WTC11 (cell line): ENCODE measurements around the gene DDX46.

Experiments
- CBFB ChIP-seq: sonication (generic); formaldehyde crosslinking; IDR thresholded peaks from 2 replicates; pipeline ENCODE4 v1.8.1; 2022; ENCODE audit warnings: mild to moderate bottlenecking, low read depth, missing genetic modification reagents
- CTCF ChIP-seq: fragments of 200-600 bp; IDR thresholded peaks from 2 replicates; pipeline ENCODE4 v1.8.0; 2022; ENCODE audit warnings: antibody characterized with exemption
- ELF4 ChIP-seq: sonication (generic); formaldehyde crosslinking; IDR thresholded peaks from 2 replicates; pipeline ENCODE4 v1.8.1; 2022; ENCODE audit warnings: low read depth, mild to moderate bottlenecking, moderate library complexity, missing genetic modification reagents
- FOXP1 ChIP-seq: sonication (generic); formaldehyde crosslinking; IDR thresholded peaks from 2 replicates; pipeline ENCODE4 v1.8.0; 2022; ENCODE audit warnings: missing genetic modification reagents, mild to moderate bottlenecking, moderate library complexity, borderline replicate concordance
- HMGXB4 ChIP-seq: sonication (generic); formaldehyde crosslinking; IDR thresholded peaks from 2 replicates; pipeline ENCODE4 v1.8.1; 2023; ENCODE audit warnings: mild to moderate bottlenecking, moderate library complexity, missing genetic modification reagents
- IRF2 ChIP-seq: sonication (generic); formaldehyde crosslinking; IDR thresholded peaks from 2 replicates; pipeline ENCODE4 v1.8.0; 2022; ENCODE audit warnings: low read depth, missing genetic modification reagents, borderline replicate concordance
- MLX ChIP-seq: sonication (generic); formaldehyde crosslinking; IDR thresholded peaks from 2 replicates; pipeline ENCODE4 v1.8.1; 2023; ENCODE audit warnings: mild to moderate bottlenecking, missing genetic modification reagents, moderate library complexity
- NFE2L1 ChIP-seq: sonication (generic); formaldehyde crosslinking; IDR thresholded peaks from 2 replicates; pipeline ENCODE4 v1.8.1; 2023; ENCODE audit warnings: missing genetic modification reagents
- NR2C2 ChIP-seq: sonication (generic); formaldehyde crosslinking; IDR thresholded peaks from 2 replicates; pipeline ENCODE4 v1.8.0; 2022; ENCODE audit warnings: mild to moderate bottlenecking, missing genetic modification reagents
- RELA ChIP-seq: sonication (generic); formaldehyde crosslinking; IDR thresholded peaks from 2 replicates; pipeline ENCODE4 v1.8.1; 2022; ENCODE audit warnings: missing genetic modification reagents, mild to moderate bottlenecking, borderline replicate concordance
- TCF7 ChIP-seq: sonication (generic); formaldehyde crosslinking; IDR thresholded peaks from 2 replicates; pipeline ENCODE4 v1.8.0; 2022; ENCODE audit warnings: mild to moderate bottlenecking, low read depth, missing genetic modification reagents, moderate library complexity
- USF2 ChIP-seq: sonication (generic); formaldehyde crosslinking; IDR thresholded peaks from 2 replicates; pipeline ENCODE4 v1.8.1; 2023; ENCODE audit warnings: mild to moderate bottlenecking, missing genetic modification reagents, moderate library complexity
- ZNF396 ChIP-seq: fragments of 250-450 bp; sonication (Bioruptor Pico); IDR thresholded peaks from 2 replicates; pipeline ENCODE4 v1.8.0; 2021; ENCODE audit warnings: mild to moderate bottlenecking, moderate library complexity, borderline replicate concordance

GRCh38 chr5:134732819-134733218 lies 25.8 kb upstream of the DDX46 start:
- no peak for TF ChIP-seq CTCF
- no peak for TF ChIP-seq HMGXB4 (CRISPR knock-in tag)
- no peak for TF ChIP-seq MLX (CRISPR knock-in tag)
- TF ChIP-seq FOXP1 (CRISPR knock-in tag), result no peak
- TF ChIP-seq USF2 (CRISPR knock-in tag), result no peak
- TF ChIP-seq CBFB (CRISPR knock-in tag), result no peak
- no peak for TF ChIP-seq NR2C2 (CRISPR knock-in tag)
- TF ChIP-seq IRF2 (CRISPR knock-in tag), result no peak
- TF ChIP-seq RELA (CRISPR knock-in tag), result no peak
- no peak for TF ChIP-seq ZNF396 (CRISPR knock-in tag)
- TF ChIP-seq ELF4 (CRISPR knock-in tag), result no peak
- no peak for TF ChIP-seq NFE2L1 (CRISPR knock-in tag)
- no peak for TF ChIP-seq TCF7 (CRISPR knock-in tag)
